ENCODE results near the gene SAMD8.

The SAMD8 gene

DNA sequence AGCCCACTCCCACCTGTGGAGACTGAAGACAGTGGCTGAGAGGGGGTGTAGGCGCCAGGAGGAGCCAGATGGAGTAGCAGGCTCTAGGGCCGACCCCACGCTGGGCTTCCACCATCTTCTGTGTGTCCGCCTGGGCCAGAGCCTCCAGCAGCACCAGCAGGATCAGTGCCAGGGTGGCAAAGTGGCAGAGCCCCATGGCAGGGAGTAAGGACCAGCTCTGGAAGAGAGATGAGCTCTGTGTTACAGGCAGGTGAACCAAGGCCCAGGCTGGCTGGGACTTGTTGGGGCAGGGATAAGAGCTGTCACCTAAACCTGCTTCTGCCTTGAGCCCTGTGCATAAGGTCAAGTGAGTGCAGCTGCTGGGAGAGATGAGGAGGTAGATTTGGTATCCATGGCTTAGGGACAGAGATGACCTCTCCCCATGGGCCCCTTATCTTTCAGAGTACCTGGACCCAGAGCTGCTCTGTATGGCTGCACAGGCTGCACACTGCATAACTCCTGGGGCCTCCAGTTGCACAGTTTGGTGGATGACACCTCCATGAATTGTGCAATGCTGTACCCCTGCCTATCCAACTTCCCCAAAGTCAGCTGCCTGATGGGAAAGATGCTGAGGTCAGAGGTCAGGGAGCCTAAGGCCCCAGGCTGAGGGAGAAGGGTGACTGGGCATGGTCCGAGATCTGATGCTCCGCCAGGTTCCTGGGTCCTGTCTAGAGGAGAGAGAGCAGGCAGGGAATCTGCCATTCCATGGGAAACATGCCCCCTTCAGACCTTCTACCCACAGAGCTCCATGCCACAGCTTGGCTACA is 7.4 kb upstream of the SAMD8 start:
- Histone ChIP-seq H3K4me3 (ENCODE audit: low read length in 2 of 2) (no peak overlapping the region), H4K8ac (ENCODE audit: low read depth, low read length) (no peak overlapping the region), H2BK120ac (ENCODE audit: low read depth, low read length) (no peak overlapping the region), H2AFZ (ENCODE audit: low read length) (peak overlapping the region; percentile 79), H3K27ac (replicated peaks; ENCODE audit: low read length) (no peak overlapping the region), H2BK15ac (ENCODE audit: low read length) (peak overlapping the region; percentile 84), H2AK5ac (ENCODE audit: low read depth, low read length) (peak overlapping the region; percentile 59), H3K79me1 (ENCODE audit: low read depth, low read length) (no peaks in the 10 kb centered on the region), H3K4me2 (ENCODE audit: insufficient read depth, low read length, poor library complexity, severe bottlenecking) (no peak overlapping the region), H3K36me3 (replicated peaks in 1 of 2; ENCODE audit: control insufficient read depth in 2 of 2, insufficient read depth in 2 of 2, low read length in 2 of 2) (no peaks in the 10 kb centered on the region), H3K14ac (ENCODE audit: low read length) (no peak overlapping the region), H3K9me3 (replicated peaks in 1 of 2; ENCODE audit: control insufficient read depth in 2 of 2, insufficient read depth in 1 of 2, low read depth in 1 of 2, low read length in 2 of 2) (no peaks in the 10 kb centered on the region), H4K91ac (ENCODE audit: low read depth, low read length, poor library complexity) (no peak overlapping the region), H2BK5ac (ENCODE audit: low read length) (peak overlapping the region; percentile 9), H3K23ac (ENCODE audit: low read depth, low read length, poor library complexity) (peak overlapping the region; percentile 45), H3K4ac (ENCODE audit: low read length) (no peak overlapping the region), H3K18ac (ENCODE audit: low read length) (peak overlapping the region; percentile 55), H3K4me1 (ENCODE audit: control insufficient read depth in 2 of 2, insufficient read depth in 1 of 2, low read depth in 1 of 2, low read length in 2 of 2) (peaks cover 9 to 11% of the 10 kb centered on the region in 2 donors), H2BK12ac (ENCODE audit: low read length) (peak overlapping the region; percentile 34), H3K27me3 (ENCODE audit: control insufficient read depth in 3 of 3, insufficient read depth in 3 of 3, low read depth in 1 of 3, low read length in 3 of 3) (no peaks in the 10 kb centered on the region), H3K9ac (ENCODE audit: low read depth, low read length, poor library complexity) (no peak overlapping the region)
- DNase-seq (ENCODE audit: low spot score): no peak
- WGBS, 2 donors (ENCODE audit: extremely low coverage in 2 of 2, insufficient read length in 2 of 2, insufficient replicate concordance in 1 of 2): no CpG with 5 or more reads among the region's 6 CpGs

DNA sequence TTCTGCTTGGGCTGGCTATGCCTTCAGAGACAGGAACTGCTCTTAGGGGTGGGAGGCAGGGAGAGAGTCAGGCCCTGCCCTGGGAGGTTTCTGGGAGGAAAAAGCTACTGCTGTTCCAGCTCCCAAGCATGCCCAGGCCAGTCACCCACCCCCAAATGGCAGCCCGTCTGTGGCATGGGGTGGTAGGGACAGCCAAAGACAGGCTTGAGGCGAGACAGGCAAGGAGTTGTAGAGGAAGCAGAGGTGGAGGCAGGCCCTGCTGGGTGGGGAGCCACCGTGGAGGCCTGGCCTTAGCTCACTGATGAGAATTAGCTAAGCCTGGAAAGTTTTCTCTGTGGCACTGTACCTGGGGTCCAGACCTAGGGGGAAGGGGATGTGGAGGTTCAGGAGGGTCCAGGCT is 6.6 kb upstream of the SAMD8 start:
- H2BK120ac ChIP-seq (ENCODE audit: low read depth, low read length): no peak overlapping the region
- H2BK12ac ChIP-seq (ENCODE audit: low read length): no peak overlapping the region
- H4K8ac ChIP-seq (ENCODE audit: low read depth, low read length): no peak overlapping the region
- no peaks in the 10 kb centered on the region for H3K79me1 ChIP-seq (ENCODE audit: low read depth, low read length)
- no peak overlapping the region for H3K4ac ChIP-seq (ENCODE audit: low read length)
- H3K9ac ChIP-seq (ENCODE audit: low read depth, low read length, poor library complexity): peak overlapping the region; percentile 7
- peak overlapping the region; percentile 26 for H2AK5ac ChIP-seq (ENCODE audit: low read depth, low read length)
- H4K91ac ChIP-seq (ENCODE audit: low read depth, low read length, poor library complexity): peak overlapping the region; percentile 35
- H3K14ac ChIP-seq (ENCODE audit: low read length): no peak overlapping the region
- no peaks in the 10 kb centered on the region for H3K9me3 ChIP-seq (replicated peaks in 1 of 2; ENCODE audit: control insufficient read depth in 2 of 2, insufficient read depth in 1 of 2, low read depth in 1 of 2, low read length in 2 of 2)
- peak overlapping the region; percentile 79 for H2AFZ ChIP-seq (ENCODE audit: low read length)
- H3K27me3 ChIP-seq (ENCODE audit: control insufficient read depth in 3 of 3, insufficient read depth in 3 of 3, low read depth in 1 of 3, low read length in 3 of 3): no peaks in the 10 kb centered on the region
- peaks cover 9 to 11% of the 10 kb centered on the region in 2 donors for H3K4me1 ChIP-seq (ENCODE audit: control insufficient read depth in 2 of 2, insufficient read depth in 1 of 2, low read depth in 1 of 2, low read length in 2 of 2)
- H3K4me3 ChIP-seq (ENCODE audit: low read length in 2 of 2): no peak overlapping the region
- WGBS, 2 donors (ENCODE audit: extremely low coverage in 2 of 2, insufficient read length in 2 of 2, insufficient replicate concordance in 1 of 2): no CpG with 5 or more reads among the region's 3 CpGs
- H3K18ac ChIP-seq (ENCODE audit: low read length): no peak overlapping the region
- DNase-seq (ENCODE audit: low spot score): no peak
- H3K4me2 ChIP-seq (ENCODE audit: insufficient read depth, low read length, poor library complexity, severe bottlenecking): no peak overlapping the region
- H2BK5ac ChIP-seq (ENCODE audit: low read length): peak overlapping the region; percentile 9
- peak overlapping the region; percentile 46 for H3K23ac ChIP-seq (ENCODE audit: low read depth, low read length, poor library complexity)
- H3K36me3 ChIP-seq (replicated peaks in 1 of 2; ENCODE audit: control insufficient read depth in 2 of 2, insufficient read depth in 2 of 2, low read length in 2 of 2): no peaks in the 10 kb centered on the region
- peak overlapping the region; percentile 84 for H2BK15ac ChIP-seq (ENCODE audit: low read length)
- H3K27ac ChIP-seq (replicated peaks; ENCODE audit: low read length): no peak overlapping the region

DNA sequence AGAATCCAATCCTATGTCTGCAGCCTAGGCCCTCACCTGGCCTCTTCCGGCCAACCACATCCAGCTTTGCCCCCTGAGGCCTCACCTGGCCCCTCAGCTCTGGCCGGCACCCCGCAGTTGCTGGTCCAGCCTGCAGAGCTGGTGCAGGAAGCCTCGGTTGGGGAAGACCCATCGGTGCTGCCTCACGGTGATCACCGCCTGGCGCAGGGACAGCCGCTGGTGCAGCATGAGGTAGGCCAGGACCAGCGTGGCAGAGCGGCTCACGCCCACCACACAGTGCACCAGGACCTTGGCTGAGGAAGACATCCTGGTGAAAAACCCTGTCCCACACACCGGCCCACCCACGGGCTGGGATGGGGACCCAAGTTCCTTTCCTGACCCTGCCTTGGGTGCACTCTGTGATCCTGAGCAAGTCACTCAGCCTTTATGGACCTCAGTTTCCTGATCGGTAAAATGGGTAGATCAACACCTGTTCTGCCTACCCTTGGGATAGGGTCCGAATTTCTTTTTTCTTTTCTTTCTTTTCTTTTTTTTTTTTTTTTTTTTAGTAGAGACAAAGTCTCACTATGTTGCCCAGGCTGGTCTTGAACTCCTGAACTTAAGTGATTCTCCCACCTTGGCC is 5.8 kb upstream of the SAMD8 start:
- Histone ChIP-seq H3K4me2 (ENCODE audit: insufficient read depth, low read length, poor library complexity, severe bottlenecking) (no peak overlapping the region), H3K36me3 (replicated peaks in 1 of 2; ENCODE audit: control insufficient read depth in 2 of 2, insufficient read depth in 2 of 2, low read length in 2 of 2) (no peaks in the 10 kb centered on the region), H2BK120ac (ENCODE audit: low read depth, low read length) (no peak overlapping the region), H2AFZ (ENCODE audit: low read length) (no peak overlapping the region), H3K9ac (ENCODE audit: low read depth, low read length, poor library complexity) (no peak overlapping the region), H3K4me1 (ENCODE audit: control insufficient read depth in 2 of 2, insufficient read depth in 1 of 2, low read depth in 1 of 2, low read length in 2 of 2) (peaks cover 2 to 4% of the 10 kb centered on the region in 2 donors), H2BK12ac (ENCODE audit: low read length) (no peak overlapping the region), H4K8ac (ENCODE audit: low read depth, low read length) (no peak overlapping the region), H3K4ac (ENCODE audit: low read length) (no peak overlapping the region), H3K4me3 (ENCODE audit: low read length in 2 of 2) (peak overlapping the region in 1 of 2 donors; percentile 27), H2AK5ac (ENCODE audit: low read depth, low read length) (peak overlapping the region; percentile 70), H3K18ac (ENCODE audit: low read length) (peak overlapping the region; percentile 46), H3K27ac (replicated peaks; ENCODE audit: low read length) (no peak overlapping the region), H3K9me3 (replicated peaks in 1 of 2; ENCODE audit: control insufficient read depth in 2 of 2, insufficient read depth in 1 of 2, low read depth in 1 of 2, low read length in 2 of 2) (no peaks in the 10 kb centered on the region), H4K91ac (ENCODE audit: low read depth, low read length, poor library complexity) (peak overlapping the region; percentile 22), H3K23ac (ENCODE audit: low read depth, low read length, poor library complexity) (peak overlapping the region; percentile 18), H3K79me1 (ENCODE audit: low read depth, low read length) (no peaks in the 10 kb centered on the region), H2BK5ac (ENCODE audit: low read length) (no peak overlapping the region), H3K14ac (ENCODE audit: low read length) (peak overlapping the region; percentile 48), H3K27me3 (ENCODE audit: control insufficient read depth in 3 of 3, insufficient read depth in 3 of 3, low read depth in 1 of 3, low read length in 3 of 3) (no peaks in the 10 kb centered on the region), H2BK15ac (ENCODE audit: low read length) (peak overlapping the region; percentile 62)
- WGBS, 2 donors (ENCODE audit: extremely low coverage in 2 of 2, insufficient read length in 2 of 2, insufficient replicate concordance in 1 of 2): no CpG with 5 or more reads among the region's 16 CpGs
- no peak for DNase-seq (ENCODE audit: low spot score)

DNA sequence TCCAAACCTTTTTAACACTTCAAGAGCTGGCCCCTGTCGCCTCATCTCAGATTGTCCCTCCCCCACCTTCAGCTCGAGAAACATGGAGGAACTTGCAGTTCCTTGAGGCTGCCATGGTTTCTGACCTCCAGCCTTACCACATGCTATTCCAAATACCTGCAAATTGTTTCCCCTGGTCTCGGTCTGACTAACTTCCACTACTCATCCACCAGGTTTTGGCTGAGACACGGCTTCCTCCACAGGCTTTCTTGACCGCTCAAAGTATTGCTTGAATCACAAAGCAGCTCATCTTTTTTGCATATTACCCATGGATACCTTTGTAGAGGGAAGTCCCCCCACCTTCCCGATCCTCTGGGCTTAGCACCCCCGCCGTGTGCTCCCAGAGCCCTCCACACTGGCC is 5.2 kb upstream of the SAMD8 start:
- H2BK12ac ChIP-seq (ENCODE audit: low read length): no peak overlapping the region
- H3K9ac ChIP-seq (ENCODE audit: low read depth, low read length, poor library complexity): no peak overlapping the region
- H4K8ac ChIP-seq (ENCODE audit: low read depth, low read length): no peak overlapping the region
- no peak overlapping the region for H3K14ac ChIP-seq (ENCODE audit: low read length)
- no peak overlapping the region for H3K4ac ChIP-seq (ENCODE audit: low read length)
- no peak overlapping the region for H4K91ac ChIP-seq (ENCODE audit: low read depth, low read length, poor library complexity)
- H2BK5ac ChIP-seq (ENCODE audit: low read length): no peak overlapping the region
- no peak overlapping the region for H2BK15ac ChIP-seq (ENCODE audit: low read length)
- no CpG with 5 or more reads among the region's 8 CpGs for WGBS, 2 donors (ENCODE audit: extremely low coverage in 2 of 2, insufficient read length in 2 of 2, insufficient replicate concordance in 1 of 2)
- no peaks in the 10 kb centered on the region for H3K27me3 ChIP-seq (ENCODE audit: control insufficient read depth in 3 of 3, insufficient read depth in 3 of 3, low read depth in 1 of 3, low read length in 3 of 3)
- H2BK120ac ChIP-seq (ENCODE audit: low read depth, low read length): no peak overlapping the region
- no peaks in the 10 kb centered on the region for H3K36me3 ChIP-seq (replicated peaks in 1 of 2; ENCODE audit: control insufficient read depth in 2 of 2, insufficient read depth in 2 of 2, low read length in 2 of 2)
- H3K18ac ChIP-seq (ENCODE audit: low read length): no peak overlapping the region
- no peak overlapping the region for H3K27ac ChIP-seq (replicated peaks; ENCODE audit: low read length)
- H3K4me1 ChIP-seq (ENCODE audit: control insufficient read depth in 2 of 2, insufficient read depth in 1 of 2, low read depth in 1 of 2, low read length in 2 of 2): no peaks in the 10 kb centered on the region
- H2AFZ ChIP-seq (ENCODE audit: low read length): peak overlapping the region; percentile 74
- H3K23ac ChIP-seq (ENCODE audit: low read depth, low read length, poor library complexity): no peak overlapping the region
- H3K9me3 ChIP-seq (replicated peaks in 1 of 2; ENCODE audit: control insufficient read depth in 2 of 2, insufficient read depth in 1 of 2, low read depth in 1 of 2, low read length in 2 of 2): no peaks in the 10 kb centered on the region
- no peak overlapping the region for H3K4me3 ChIP-seq (ENCODE audit: low read length in 2 of 2)
- H3K79me1 ChIP-seq (ENCODE audit: low read depth, low read length): no peaks in the 10 kb centered on the region
- H2AK5ac ChIP-seq (ENCODE audit: low read depth, low read length): no peak overlapping the region
- no peak overlapping the region for H3K4me2 ChIP-seq (ENCODE audit: insufficient read depth, low read length, poor library complexity, severe bottlenecking)
- no peak for DNase-seq (ENCODE audit: low spot score)
